ENCODE results near the gene GID8. TPM values are rescaled to one million over a fixed set of nuclear protein-coding genes. Genes with fewer than 3 reads are reported as not detected.

GID8 gene
- total RNA-seq, result 40.1 and 42.9 TPM in 2 replicates

GRCh38 chr20:62938105-62938888 is at the start of gene GID8:
Gene GID8, plus strand, starts transcription at chr20:62938147. Its CDS starts 3,356 bp downstream, at chr20:62941503.

DNA sequence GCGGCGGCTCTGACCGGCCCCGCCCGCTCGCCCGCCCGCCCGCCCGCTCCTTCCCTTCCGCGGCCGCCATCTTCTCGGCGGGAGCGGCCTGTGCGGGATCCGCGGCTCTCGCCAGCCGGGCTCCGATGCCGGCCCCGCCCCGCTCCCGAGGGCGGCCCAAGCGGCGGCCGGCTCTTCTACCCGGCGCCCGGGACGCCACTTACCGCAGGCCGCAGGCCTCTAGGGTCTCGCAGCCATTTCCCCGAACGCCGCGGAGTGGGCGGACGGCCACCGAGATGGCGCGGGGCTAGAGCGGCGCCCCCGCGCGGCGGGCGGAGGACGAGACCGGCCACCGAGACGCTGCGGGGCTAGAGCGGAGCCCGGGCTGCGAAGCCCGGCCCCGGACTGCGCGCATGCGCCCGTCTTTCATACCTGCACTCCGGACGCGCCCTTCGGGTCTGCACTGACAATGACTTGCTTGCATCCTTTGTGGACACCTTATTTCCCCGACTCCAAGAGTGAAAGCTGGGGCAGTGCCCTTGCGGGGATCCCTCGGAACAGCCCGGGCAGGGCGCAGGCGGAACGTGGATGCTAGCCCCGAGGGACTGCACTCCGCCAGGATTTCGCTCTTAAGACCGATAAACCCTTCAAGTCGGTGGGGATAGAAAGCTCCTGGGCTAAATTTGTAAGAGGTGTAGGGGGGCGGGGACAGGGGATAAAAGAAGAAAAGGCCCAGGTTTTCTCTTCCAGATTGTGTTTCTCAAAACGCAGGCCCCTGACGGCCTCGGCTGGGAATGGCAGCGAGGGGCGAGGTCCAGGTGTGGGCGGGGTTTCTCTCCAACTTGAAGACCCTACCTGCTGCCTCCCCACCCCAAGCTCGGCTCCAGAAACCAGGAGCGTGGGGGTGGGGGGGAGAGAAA is 11.5 kb upstream of the GID8 start, which contains the start of gene DIDO1:
TSS of gene DIDO1 (minus strand) at position 277 of the 899 bp plus-strand sequence.

GRCh38 chr20:62952373-62952967 is 14.5 kb downstream of the GID8 start, which contains the start of gene SLC17A9:
Gene SLC17A9, plus strand, starts transcription at chr20:62952709. Its CDS starts 122 bp downstream, at chr20:62952831.

Other genes starting within 250 kb of the GID8 start
- 0.19 and 0.27 TPM in 2 replicates for gene NTSR1, start 229.3 kb upstream of the GID8 start, total RNA-seq
- gene MRGBP, start 141.7 kb upstream of the GID8 start, total RNA-seq, result 19.8 and 22.0 TPM in 2 replicates
- 33.5 and 42.6 TPM in 2 replicates for gene OGFR, start 133.3 kb upstream of the GID8 start, total RNA-seq
- gene COL9A3, start 121.1 kb upstream of the GID8 start, total RNA-seq, result 0.19 and 0.27 TPM in 2 replicates
- 11.4 and 11.9 TPM in 2 replicates for gene TCFL5, start 76.3 kb upstream of the GID8 start, total RNA-seq
- gene DIDO1, start 11.6 kb upstream of the GID8 start, total RNA-seq, result 32.1 and 44.6 TPM in 2 replicates
- 6.6 and 13.8 TPM in 2 replicates for gene SLC17A9, start 14.6 kb downstream of the GID8 start, total RNA-seq
- gene BHLHE23, start 68.8 kb downstream of the GID8 start, total RNA-seq, result not detected in 2 replicates

Measured in endothelial cell of coronary artery (primary cell).